ENCODE results near the gene CPA5.

CPA5 gene

GRCh38 chr7:130301501-130302020 is 43.1 kb upstream of the CPA5 start:
- DNase-seq (ENCODE audit: low spot score), result no peak
- no peak for TF ChIP-seq CTCF (IDR thresholded peaks at IDR 0.05; ENCODE audit: extremely low read depth, insufficient read depth, missing control alignments)
- in situ Hi-C loops (cut with MboI; ENCODE audit: low pct_unique_long_range_greater_than_20kb, low sequenced_read_pairs, unreplicated experiment), result no loop called here

- in situ Hi-C loops (cut with MboI; ENCODE audit: low pct_unique_long_range_greater_than_20kb, low sequenced_read_pairs, unreplicated experiment), result no loop called here
- DNase-seq (ENCODE audit: low spot score), result no peak
- no peak for TF ChIP-seq CTCF (IDR thresholded peaks at IDR 0.05; ENCODE audit: extremely low read depth, insufficient read depth, missing control alignments)
Observed at GRCh38 chr7:130302649-130303048, 42.0 kb upstream of the CPA5 start.

- in situ Hi-C loops (cut with MboI; ENCODE audit: low pct_unique_long_range_greater_than_20kb, low sequenced_read_pairs, unreplicated experiment), result no loop called here
- no peak for TF ChIP-seq CTCF (IDR thresholded peaks at IDR 0.05; ENCODE audit: extremely low read depth, insufficient read depth, missing control alignments)
- no peak for DNase-seq (ENCODE audit: low spot score)
Observed at GRCh38 chr7:130303127-130303526, 41.5 kb upstream of the CPA5 start.

GRCh38 chr7:130303551-130303950 is 41.1 kb upstream of the CPA5 start:
- in situ Hi-C loops (cut with MboI; ENCODE audit: low pct_unique_long_range_greater_than_20kb, low sequenced_read_pairs, unreplicated experiment), result no loop called here
- no peak for TF ChIP-seq CTCF (IDR thresholded peaks at IDR 0.05; ENCODE audit: extremely low read depth, insufficient read depth, missing control alignments)
- DNase-seq (ENCODE audit: low spot score), result no peak

GRCh38 chr7:130303982-130304381 is 40.6 kb upstream of the CPA5 start:
- no peak for TF ChIP-seq CTCF (IDR thresholded peaks at IDR 0.05; ENCODE audit: extremely low read depth, insufficient read depth, missing control alignments)
- DNase-seq (ENCODE audit: low spot score), result no peak
- in situ Hi-C loops (cut with MboI; ENCODE audit: low pct_unique_long_range_greater_than_20kb, low sequenced_read_pairs, unreplicated experiment), result no loop called here

DNA sequence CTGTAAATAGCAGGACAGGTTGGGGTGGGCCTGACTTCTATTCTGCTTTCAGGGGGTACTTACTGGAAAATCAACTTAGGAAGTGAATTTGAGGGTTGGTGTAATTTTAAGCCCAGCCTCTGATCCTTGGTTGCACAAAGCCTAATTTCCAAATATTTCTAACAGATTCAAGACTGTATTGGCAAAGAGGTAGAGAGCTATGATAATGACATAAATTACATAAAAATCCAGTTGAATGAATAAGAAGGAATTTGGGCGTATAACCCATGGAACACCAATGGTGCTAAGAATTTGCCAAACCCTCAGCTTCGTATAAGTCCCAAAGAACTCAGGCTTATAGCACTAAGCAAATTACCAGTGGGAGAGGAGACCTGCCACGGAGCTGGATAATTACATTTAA is 39.7 kb upstream of the CPA5 start:
- in situ Hi-C loops (cut with MboI; ENCODE audit: low pct_unique_long_range_greater_than_20kb, low sequenced_read_pairs, unreplicated experiment), result no loop called here
- no peak for TF ChIP-seq CTCF (IDR thresholded peaks at IDR 0.05; ENCODE audit: extremely low read depth, insufficient read depth, missing control alignments)

More for the DNA sequence above, 39.7 kb upstream of the CPA5 start:
- DNase-seq (ENCODE audit: low spot score), result no peak

Data from GM13977 (cell line).